PC-3 (cell line): ENCODE data around the gene KIAA1217. TPM values are rescaled to one million over a fixed set of nuclear protein-coding genes. Genes with fewer than 3 reads are reported as not detected.

Source experiments
- ATAC-seq: fragments of 200-7000 bp; cut with Tn5 transposase; 2 replicates; pipeline ENCODE4 v1.9.1; 2020; ENCODE audit warnings: mild to moderate bottlenecking, moderate library complexity
- BruUV-seq: library from RNA; stranded (reverse); fragments of 400-500 nt; replicated peaks from 2 replicates; lab custom pipeline; 2021; lab: Mats Ljungman, UMichigan
- CTCF ChIA-PET: fragments of 300-600 bp; sonication (Branson Sonifier 250); formaldehyde crosslinking; loops from one replicate; lab custom pipeline; 2022; ENCODE audit warnings: antibody characterized with exemption; lab: Charles Lee
- POLR2A ChIA-PET: fragments of 300-600 bp; sonication (Branson Sonifier 250); formaldehyde crosslinking; loops from one replicate; lab custom pipeline; 2022; ENCODE audit warnings: antibody characterized with exemption; ENCODE audit not compliant: unreplicated experiment; lab: Charles Lee
- DNase-seq: peaks from one replicate; pipeline ENCODE4 v3.0.0-alpha.2; 2015
- H2AFZ ChIP-seq: fragments of 300-600 bp; sonication (generic); 2 replicates; pipeline ENCODE4 v1.6.0; 2016; ENCODE audit warnings: antibody characterized with exemption, low read length
- H3F3A ChIP-seq: fragments of 300-600 bp; sonication (generic); one replicate; pipeline ENCODE4 v1.6.0; 2017; ENCODE audit warnings: antibody characterized with exemption, low read length, control low read depth, mild to moderate bottlenecking; ENCODE audit not compliant: unreplicated experiment
- H3K27ac ChIP-seq: fragments of 300-600 bp; sonication (generic); 2 replicates; pipeline ENCODE4 v1.5.1; 2016; ENCODE audit warnings: mild to moderate bottlenecking, low read length
- H3K27me3 ChIP-seq: fragments of 300-600 bp; sonication (generic); 2 replicates; pipeline ENCODE4 v1.6.1; 2016; ENCODE audit warnings: low read length, mixed read lengths
- H3K36me3 ChIP-seq: fragments of 300-600 bp; sonication (generic); 2 replicates; pipeline ENCODE4 v1.6.1; 2016; ENCODE audit warnings: low read depth, mixed run types, low read length, mixed read lengths
- H3K4me1 ChIP-seq: fragments of 300-600 bp; sonication (generic); 2 replicates; pipeline ENCODE4 v1.5.1; 2016; ENCODE audit warnings: low read length; ENCODE audit not compliant: insufficient read depth
- H3K4me2 ChIP-seq: fragments of 300-600 bp; sonication (generic); 2 replicates; pipeline ENCODE4 v1.6.0; 2016; ENCODE audit warnings: low read length
- H3K4me3 ChIP-seq: fragments of 300-600 bp; sonication (generic); 2 replicates; pipeline ENCODE4 v1.5.1; 2016; ENCODE audit warnings: mild to moderate bottlenecking, low read length, mixed read lengths
- H3K79me2 ChIP-seq: fragments of 300-600 bp; sonication (generic); 2 replicates; pipeline ENCODE4 v1.6.1; 2017; ENCODE audit warnings: low read length, mixed read lengths
- H3K9ac ChIP-seq: fragments of 300-600 bp; sonication (generic); 2 replicates; pipeline ENCODE4 v1.6.0; 2016; ENCODE audit warnings: mild to moderate bottlenecking, low read length
- H3K9me2 ChIP-seq: fragments of 300-600 bp; sonication (generic); replicated peaks from 2 replicates; pipeline ENCODE4 v1.6.1; 2016; ENCODE audit warnings: mixed run types, low read length, mixed read lengths
- H3K9me3 ChIP-seq: fragments of 300-600 bp; sonication (generic); 2 replicates; pipeline ENCODE4 v1.6.1; 2016; ENCODE audit warnings: low read length, mixed read lengths
- H4K20me1 ChIP-seq: fragments of 300-600 bp; sonication (generic); 2 replicates; pipeline ENCODE4 v1.6.1; 2016; ENCODE audit warnings: low read length, mixed read lengths
- EZH2 ChIP-seq: fragments of 300-600 bp; sonication (generic); IDR thresholded peaks from one replicate; pipeline ENCODE4 v1.6.1; 2017; ENCODE audit warnings: antibody characterized with exemption, mild to moderate bottlenecking, low read length; ENCODE audit not compliant: unreplicated experiment
- EZH2phosphoT487 ChIP-seq: fragments of 300-600 bp; sonication (generic); IDR thresholded peaks from 2 replicates; pipeline ENCODE4 v1.6.1; 2018; ENCODE audit warnings: mild to moderate bottlenecking, antibody characterized with exemption, low read length, borderline replicate concordance
- intact Hi-C: fragments of 100-400 bp; cut with micrococcal nuclease; formaldehyde crosslinking; loops from 2 replicates; pipeline ENCODE4 v1.9.0; 2023
- total RNA-seq: library from RNA; depleted of rRNA; stranded (reverse); fragments of >200 nt; gene quantifications from 2 replicates; pipeline ENCODE4 v1.2.3, GENCODE V29; 2014
- TF ChIP-seq, protein P1 (sequence below): fragments of 300-600 bp; sonication (generic); conservative IDR thresholded peaks from 2 replicates; pipeline ENCODE4 v1.5.1; 2017; ENCODE audit warnings: antibody characterized with exemption, low read depth, mild to moderate bottlenecking, low read length

Gene KIAA1217
- total RNA-seq, 1 experiment from 2014 or later = 16.0 TPM

GRCh38 chr10:24528946-24529345, 320.0 kb downstream of the KIAA1217 start:
- Histone ChIP-seq H3F3A (no peaks in the 10 kb centered on the region), H3K4me1 (no peaks in the 10 kb centered on the region), H3K9me3 (no peaks in the 10 kb centered on the region), H3K36me3 (peaks cover 22% of the 10 kb centered on the region), H3K9me2 (no peaks in the 10 kb centered on the region), H2AFZ (no peak overlapping the region), H3K27ac (no peak overlapping the region), H4K20me1 (no peaks in the 10 kb centered on the region), H3K79me2 (no peaks in the 10 kb centered on the region), H3K9ac (no peak overlapping the region), H3K27me3 (no peaks in the 10 kb centered on the region), H3K4me2 (no peak overlapping the region), H3K4me3 (no peak overlapping the region)
- CTCF ChIA-PET = no interaction called here
- POLR2A ChIA-PET = no interaction called here
- intact Hi-C loops = no loop called here
- ATAC-seq = no peak; the same call in 1 of the 2 replicates
- no peak for DNase-seq
- BruUV-seq = no TSS peak
- no peak for TF ChIP-seq EZH2phosphoT487
- TF ChIP-seq, protein P1, sequence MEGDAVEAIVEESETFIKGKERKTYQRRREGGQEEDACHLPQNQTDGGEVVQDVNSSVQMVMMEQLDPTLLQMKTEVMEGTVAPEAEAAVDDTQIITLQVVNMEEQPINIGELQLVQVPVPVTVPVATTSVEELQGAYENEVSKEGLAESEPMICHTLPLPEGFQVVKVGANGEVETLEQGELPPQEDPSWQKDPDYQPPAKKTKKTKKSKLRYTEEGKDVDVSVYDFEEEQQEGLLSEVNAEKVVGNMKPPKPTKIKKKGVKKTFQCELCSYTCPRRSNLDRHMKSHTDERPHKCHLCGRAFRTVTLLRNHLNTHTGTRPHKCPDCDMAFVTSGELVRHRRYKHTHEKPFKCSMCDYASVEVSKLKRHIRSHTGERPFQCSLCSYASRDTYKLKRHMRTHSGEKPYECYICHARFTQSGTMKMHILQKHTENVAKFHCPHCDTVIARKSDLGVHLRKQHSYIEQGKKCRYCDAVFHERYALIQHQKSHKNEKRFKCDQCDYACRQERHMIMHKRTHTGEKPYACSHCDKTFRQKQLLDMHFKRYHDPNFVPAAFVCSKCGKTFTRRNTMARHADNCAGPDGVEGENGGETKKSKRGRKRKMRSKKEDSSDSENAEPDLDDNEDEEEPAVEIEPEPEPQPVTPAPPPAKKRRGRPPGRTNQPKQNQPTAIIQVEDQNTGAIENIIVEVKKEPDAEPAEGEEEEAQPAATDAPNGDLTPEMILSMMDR = no peak
- TF ChIP-seq EZH2 = no peak

DNA sequence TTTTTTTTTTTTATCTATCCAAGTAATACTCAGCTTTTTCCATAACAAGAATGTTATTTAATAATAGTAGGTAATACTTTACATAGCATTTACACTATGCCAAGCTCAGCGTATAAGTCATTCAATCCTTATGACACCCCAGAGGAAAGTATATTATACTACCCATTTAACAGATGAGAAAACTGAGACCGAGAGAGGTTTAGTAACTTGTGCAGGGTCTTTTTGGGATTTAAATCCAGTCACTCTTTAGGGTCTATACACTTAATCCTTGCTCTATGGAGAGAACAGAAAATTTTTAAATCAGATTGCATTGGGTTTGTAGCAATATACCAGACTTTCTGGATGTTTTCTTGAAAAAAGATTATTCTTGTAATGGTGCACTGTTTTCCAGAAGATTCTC, 322.5 kb downstream of the KIAA1217 start:
- Histone ChIP-seq H3K9me2 (no peaks in the 10 kb centered on the region), H3F3A (no peaks in the 10 kb centered on the region), H3K9ac (no peak overlapping the region), H3K36me3 (peaks cover 27% of the 10 kb centered on the region), H3K4me2 (no peak overlapping the region), H3K27me3 (no peaks in the 10 kb centered on the region), H4K20me1 (no peaks in the 10 kb centered on the region), H3K4me1 (no peaks in the 10 kb centered on the region), H3K4me3 (no peak overlapping the region), H2AFZ (no peak overlapping the region), H3K9me3 (no peaks in the 10 kb centered on the region), H3K27ac (no peak overlapping the region), H3K79me2 (no peaks in the 10 kb centered on the region)
- intact Hi-C loops = no loop called here
- TF ChIP-seq EZH2 = no peak
- TF ChIP-seq, protein P1 = no peak
- TF ChIP-seq EZH2phosphoT487 = no peak
- BruUV-seq = no TSS peak
- ATAC-seq (no peak), DNase-seq (no peak)
- ChIA-PET CTCF (no interaction called here), POLR2A (no interaction called here)

GRCh38 chr10:24533981-24534380, 325.0 kb downstream of the KIAA1217 start:
- no peak overlapping the region for H3K4me2 ChIP-seq
- TF ChIP-seq, protein P1 = no peak
- TF ChIP-seq EZH2 (no peak), EZH2phosphoT487 (no peak)
- H3K4me3 ChIP-seq = no peak overlapping the region
- H3K9ac ChIP-seq = no peak overlapping the region
- H4K20me1 ChIP-seq = no peaks in the 10 kb centered on the region
- DNase-seq (no peak), ATAC-seq (no peak)
- H3K27ac ChIP-seq = no peak overlapping the region
- peaks cover 27% of the 10 kb centered on the region for H3K36me3 ChIP-seq
- ChIA-PET POLR2A (no interaction called here), CTCF (no interaction called here)
- intact Hi-C loops = no loop called here
- H3K79me2 ChIP-seq = no peaks in the 10 kb centered on the region
- no peaks in the 10 kb centered on the region for H3K4me1 ChIP-seq
- no TSS peak for BruUV-seq
- no peaks in the 10 kb centered on the region for H3K27me3 ChIP-seq
- no peaks in the 10 kb centered on the region for H3K9me3 ChIP-seq
- no peaks in the 10 kb centered on the region for H3F3A ChIP-seq
- no peaks in the 10 kb centered on the region for H3K9me2 ChIP-seq
- no peak overlapping the region for H2AFZ ChIP-seq
